Measurements from ENCODE around the gene CAST.

DNA sequence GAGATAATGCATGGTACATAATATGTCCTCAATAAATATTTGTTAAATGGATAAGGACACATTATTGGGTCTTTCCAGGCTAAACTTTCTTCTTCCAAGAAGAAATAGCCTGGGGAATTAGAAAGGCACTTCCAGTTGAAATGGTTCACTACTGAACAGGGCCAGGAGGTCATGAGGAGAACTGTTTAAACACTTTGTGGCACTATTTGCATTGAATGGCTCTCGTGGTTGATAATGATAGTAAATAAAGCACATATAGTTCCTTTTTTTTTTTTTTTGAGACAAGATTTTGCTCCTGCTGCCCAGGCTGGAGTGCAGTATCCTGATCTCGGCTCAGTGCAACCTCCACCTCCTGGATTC, 19.9 kb upstream of the CAST start:
- TF ChIP-seq POLR2A (IDR thresholded peaks at IDR 0.05): no peak
- TF ChIP-seq, protein P1, sequence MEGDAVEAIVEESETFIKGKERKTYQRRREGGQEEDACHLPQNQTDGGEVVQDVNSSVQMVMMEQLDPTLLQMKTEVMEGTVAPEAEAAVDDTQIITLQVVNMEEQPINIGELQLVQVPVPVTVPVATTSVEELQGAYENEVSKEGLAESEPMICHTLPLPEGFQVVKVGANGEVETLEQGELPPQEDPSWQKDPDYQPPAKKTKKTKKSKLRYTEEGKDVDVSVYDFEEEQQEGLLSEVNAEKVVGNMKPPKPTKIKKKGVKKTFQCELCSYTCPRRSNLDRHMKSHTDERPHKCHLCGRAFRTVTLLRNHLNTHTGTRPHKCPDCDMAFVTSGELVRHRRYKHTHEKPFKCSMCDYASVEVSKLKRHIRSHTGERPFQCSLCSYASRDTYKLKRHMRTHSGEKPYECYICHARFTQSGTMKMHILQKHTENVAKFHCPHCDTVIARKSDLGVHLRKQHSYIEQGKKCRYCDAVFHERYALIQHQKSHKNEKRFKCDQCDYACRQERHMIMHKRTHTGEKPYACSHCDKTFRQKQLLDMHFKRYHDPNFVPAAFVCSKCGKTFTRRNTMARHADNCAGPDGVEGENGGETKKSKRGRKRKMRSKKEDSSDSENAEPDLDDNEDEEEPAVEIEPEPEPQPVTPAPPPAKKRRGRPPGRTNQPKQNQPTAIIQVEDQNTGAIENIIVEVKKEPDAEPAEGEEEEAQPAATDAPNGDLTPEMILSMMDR (IDR thresholded peaks at IDR 0.05): no peak
